GM19328 (cell line): Measurements from ENCODE around the gene ZNF408.
"Not testable (repeated sequence)": the region's sequence is repeated elsewhere in the genome, so short reads cannot be mapped to it uniquely, and the experiment has no call there.

Source experiments
- ATAC-seq: cut with Tn5 transposase; IDR thresholded peaks from one replicate; pipeline ENCODE4 v1.9.1; 2021; ENCODE audit warnings: mild to moderate bottlenecking, moderate library complexity; ENCODE audit not compliant: unreplicated experiment

ZNF408 gene

DNA sequence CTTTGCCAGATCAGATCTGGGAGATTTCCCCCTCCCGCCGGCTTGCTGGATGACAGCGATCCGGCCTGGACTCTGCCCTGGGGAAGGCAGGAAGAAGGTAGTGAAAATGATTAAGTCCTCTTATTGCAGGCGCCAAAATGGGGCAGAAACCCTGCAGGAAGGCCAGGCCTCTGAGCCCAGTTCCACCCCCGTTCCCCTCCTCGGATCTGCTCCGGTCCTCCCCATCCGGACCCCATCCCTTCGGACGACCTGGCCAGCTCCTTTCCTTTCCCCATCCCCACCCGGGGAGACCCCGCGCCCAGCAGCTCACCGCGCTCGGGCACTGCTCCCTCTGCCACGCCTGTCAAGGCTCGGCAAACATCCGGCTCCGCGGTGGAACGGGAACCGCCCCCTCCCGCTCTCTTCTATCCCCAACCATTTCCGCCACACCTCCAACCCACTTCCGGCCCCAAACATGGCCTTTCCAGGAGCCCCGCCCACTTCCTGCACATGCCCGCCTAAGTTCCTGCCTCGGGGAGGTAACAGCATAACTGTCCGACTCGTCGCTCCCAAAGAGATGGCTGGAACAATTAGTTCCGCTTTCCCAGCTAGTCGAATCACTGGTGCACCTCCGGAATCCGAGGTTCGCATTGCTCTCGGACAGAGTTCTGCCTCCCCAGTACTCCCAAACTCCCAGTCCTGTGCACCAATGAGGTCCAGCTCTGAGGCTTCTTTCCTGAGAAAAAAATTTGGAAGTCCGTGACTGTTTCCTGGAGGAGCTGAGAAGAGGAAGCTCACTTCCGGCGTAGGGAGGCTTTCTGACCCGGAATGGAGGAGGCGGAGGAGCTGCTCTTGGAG is at the start of gene ZNF408, which contains the start of gene ARHGAP1:
Gene ZNF408, plus strand, starts transcription at position 791 of the 837 bp plus-strand sequence. Its CDS starts 17 bp downstream, at position 808.
Gene ARHGAP1, minus strand, starts transcription at position 379 of the 837 bp plus-strand sequence. CDS start 4,512 bp downstream, outside the sequence.
- peak; percentile 95 for ATAC-seq

DNA sequence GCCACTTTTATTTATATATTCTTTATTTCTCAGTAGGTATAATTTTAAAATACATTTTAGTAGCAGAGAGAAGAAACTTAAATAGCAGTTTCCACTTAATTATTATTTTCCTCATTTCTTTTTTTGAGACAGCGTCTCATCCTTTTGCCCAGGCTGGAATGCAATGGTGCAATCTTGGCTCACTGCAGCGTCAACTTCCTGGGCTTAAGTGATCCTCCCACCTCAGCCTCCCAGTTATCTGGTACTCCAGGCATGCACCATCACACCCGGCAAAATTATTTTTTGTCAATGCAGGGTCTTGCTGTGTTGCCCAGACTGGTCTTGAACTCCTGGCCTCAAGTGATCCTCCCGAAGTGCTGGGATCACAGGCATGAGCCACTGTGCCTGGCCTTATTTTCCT is 45.2 kb upstream of the ZNF408 start:
- ATAC-seq = no peak

DNA sequence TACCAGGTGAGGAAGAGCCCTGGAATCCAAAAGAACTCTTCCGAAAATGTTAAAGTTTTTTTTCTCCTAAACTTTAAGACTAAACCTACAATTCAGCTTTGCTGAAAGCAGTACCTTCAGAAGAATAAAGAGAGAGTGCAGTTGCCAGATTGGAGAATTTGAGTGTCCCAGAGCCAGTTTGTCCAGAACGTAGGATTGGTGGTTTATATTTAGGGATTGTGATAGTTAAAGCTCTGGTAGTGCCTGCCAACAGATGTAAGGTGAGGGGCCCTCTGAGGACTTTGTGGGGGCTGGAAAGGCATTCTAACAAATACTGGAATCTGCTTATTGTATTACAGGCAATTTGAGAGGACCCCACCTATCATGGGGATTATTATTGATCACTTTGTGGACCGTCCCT is 43.6 kb upstream of the ZNF408 start:
- no peak for ATAC-seq

DNA sequence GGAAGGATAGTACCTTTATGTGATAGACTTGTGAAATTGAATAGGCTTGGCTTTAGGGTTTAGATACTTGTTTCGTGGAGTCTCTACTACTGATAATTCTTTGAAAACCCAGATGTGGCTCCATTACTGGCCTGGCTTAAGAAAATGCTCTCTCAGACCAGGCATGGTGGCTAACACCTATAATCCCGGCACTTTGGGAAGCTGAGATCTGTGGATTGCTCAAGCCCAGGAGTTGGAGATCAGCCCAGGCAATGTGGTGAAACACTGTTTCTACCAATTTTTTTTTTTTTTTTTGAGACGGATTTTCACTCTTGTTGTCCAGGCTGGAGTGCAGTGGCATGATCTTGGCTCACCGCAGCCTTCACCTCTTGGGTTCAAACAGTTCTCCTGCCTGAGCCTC is 42.6 kb upstream of the ZNF408 start:
- no peak for ATAC-seq

DNA sequence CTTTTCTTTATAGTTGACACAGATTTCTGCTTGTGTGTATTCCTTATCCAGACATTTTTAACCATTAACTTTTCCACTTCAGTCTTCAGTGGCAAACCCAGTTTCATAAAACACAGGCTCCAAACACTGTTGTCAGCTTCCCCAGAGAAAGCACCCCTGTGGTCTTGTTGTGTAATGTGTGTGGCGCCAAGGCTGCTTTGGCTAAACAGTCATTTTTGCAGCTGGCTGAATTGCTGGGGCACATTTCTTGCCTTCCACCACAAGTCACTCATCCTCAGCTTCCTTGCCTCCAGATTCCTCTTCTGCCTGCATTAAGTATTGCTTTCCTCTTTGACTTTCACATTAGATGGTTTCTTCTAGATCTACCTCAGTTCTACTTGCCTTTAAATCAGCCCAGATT is 40.9 kb upstream of the ZNF408 start:
- no peak for ATAC-seq

DNA sequence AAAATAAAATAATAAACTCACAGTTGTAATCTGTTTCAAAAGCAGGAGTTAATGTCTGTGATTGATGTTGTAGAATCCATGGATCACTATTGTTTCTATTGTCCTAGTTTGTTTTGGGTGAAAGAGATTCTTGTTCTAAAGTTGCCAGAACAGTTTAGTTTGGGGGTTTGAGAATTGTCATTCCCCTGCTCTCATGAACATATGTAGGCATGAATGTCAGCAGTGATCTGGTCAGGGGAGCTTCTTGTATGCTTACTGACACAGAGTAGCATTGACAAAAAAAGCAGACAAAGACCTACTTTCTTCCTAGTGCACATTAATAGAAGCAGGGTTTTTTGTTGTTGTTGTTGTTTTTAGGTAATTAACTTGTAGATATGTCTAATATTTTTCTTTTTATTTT is 39.0 kb upstream of the ZNF408 start:
- ATAC-seq = no peak

DNA sequence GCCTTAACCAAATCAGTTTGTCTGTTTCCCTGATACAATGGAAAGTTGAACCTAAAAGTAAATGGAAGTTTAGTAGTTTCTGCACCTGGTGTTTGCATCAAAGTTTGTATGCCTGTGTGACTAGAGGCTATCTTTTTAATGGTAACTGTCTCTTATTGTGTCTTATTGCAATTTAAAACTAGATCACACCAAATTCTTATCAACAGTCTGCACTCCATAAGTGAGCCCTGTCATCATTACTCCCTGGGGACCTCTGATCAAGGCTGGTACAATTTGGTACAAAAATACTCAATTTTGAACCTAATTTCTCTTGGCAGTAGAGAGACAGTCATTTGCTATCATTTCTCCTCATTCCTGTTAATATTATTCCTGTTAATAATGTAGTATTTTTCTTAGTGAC is 38.5 kb upstream of the ZNF408 start:
- ATAC-seq = no peak

DNA sequence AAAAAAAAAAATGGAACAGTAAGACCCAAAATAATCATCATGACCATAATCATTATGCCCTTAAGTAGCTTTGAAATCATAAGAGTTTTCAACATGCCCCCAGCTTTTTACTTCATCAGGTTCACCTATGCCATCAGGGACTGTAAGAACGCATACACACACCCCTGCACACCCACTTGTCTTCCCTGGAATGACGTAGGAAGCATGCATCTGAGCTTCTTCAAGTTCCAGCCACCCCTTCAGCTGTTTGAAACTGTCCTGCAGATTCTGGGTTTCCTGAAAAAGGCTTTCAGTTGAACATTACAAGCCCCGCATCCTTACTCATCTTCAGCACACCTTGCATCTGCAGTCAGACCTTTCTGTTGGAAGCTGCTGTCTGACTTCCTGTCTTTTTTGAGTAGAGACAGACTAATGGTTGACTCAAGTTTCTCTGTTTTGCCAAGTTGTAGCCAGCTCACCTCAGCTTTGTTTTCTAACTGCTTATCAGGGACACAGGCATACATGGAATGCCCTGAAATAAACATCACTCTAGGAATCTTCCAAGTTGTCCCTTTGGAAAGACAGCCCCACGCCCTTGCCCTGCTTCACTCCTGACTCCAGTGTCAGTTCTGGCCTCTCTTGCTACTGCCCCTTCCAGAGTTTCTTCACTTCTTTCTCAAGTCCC is 37.4 kb upstream of the ZNF408 start:
- ATAC-seq = no peak

DNA sequence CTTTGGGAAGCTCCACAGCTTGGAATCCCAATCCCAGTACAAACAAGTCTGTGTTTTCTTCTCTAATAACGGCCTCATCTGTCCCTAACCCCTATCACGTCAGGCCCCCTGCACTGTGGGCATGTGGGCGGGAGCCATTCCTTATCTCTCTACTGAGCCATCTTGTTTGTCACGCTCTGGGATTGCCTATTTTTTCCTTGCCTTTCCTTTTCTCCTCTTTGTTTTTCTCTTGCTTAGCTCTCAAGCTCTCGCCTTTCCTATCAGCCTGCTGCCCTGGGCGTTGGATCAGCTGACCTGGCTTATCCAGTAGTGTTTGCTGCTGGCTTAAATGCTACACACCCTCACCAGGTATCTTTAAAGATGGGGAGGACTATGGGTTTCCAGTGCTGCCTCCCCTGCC is 36.2 kb upstream of the ZNF408 start:
- no peak for ATAC-seq

DNA sequence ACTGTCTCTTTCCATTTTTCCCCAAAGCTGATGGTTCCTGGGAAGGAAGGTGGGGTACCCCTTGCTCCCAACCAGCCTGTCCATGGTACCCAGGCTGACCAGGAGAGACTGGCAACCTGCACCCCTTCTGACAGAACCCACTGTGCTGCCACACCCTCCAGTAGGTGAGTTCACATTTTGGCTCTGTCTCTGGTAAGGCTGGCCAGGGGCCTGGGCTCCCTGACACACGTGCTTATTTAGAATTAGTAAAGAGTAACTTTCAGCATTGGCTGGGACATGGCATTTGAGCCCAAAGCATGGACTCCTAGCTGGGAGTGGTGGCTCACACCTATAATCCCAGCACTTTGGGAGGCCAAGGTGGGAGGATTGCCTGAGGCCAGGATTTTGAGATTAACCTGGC is 35.5 kb upstream of the ZNF408 start:
- no peak for ATAC-seq

DNA sequence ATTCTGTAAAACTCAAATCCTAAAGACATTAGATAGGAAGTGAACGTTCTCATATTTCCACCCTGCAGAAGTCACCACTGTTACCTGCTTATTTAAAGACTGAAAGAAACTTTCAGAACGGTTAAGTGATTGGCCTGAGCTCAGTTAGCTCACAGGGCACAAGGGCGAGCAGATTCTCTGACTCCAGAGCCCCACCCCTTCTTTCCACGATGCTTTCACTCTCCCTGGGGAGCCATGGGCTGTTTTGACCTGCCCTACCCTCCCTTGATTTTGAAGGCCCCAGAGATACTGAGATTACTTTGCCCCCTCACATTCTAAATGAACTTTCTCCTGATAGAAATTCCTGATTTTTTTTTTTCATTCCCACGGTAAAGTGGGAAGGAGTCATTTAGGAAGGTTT is 34.3 kb upstream of the ZNF408 start:
- ATAC-seq = no peak

DNA sequence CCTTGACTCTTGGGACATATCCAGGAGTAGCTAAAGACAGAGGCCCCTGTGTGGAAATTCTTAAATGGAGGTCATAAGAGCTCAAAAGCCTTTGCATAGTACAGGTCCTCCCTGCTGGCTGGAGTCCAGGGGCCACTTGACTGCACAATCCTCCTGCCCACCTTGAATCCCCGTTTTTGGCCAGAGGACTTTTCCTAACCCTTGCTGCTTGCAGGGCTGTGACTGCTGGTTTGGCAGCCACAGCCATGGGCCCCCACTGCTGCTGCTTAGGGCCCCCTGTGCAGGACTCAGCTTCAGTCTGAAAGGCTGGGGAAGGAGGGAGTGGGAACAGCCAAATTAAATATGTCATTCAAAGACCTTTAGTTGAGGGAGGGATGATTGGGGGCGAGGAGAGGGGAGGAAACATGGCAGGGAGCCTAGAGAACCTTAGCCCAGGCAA is 33.8 kb upstream of the ZNF408 start:
- no peak for ATAC-seq

DNA sequence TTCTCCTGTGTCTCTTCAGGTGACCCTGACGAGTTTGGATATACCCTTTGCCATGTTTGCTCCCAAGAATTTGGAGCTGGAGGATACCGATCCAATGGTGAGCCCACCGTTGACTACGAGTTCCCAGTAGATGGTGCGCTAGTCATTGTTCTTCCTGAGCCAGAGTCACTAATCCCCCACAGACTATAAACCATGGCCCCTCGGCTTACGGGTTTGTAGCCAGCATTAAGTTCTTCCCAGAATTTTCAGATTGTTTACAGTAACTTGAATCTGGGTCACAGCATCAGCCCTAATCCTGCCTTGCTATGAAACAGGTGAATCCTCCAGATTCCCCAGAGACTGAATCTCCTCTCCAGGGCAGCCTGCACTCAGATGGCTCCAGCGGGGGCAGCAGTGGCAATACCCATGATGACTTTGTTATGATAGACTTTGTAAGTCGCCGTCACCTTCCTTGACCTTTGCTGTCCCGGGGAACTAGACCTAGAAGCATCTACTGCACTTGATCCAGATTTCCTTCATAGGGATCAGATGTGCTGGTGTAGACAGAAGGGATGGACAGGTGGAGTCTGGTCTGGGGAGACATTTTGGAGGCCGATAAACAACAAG is 32.2 kb upstream of the ZNF408 start:
- ATAC-seq = no peak

DNA sequence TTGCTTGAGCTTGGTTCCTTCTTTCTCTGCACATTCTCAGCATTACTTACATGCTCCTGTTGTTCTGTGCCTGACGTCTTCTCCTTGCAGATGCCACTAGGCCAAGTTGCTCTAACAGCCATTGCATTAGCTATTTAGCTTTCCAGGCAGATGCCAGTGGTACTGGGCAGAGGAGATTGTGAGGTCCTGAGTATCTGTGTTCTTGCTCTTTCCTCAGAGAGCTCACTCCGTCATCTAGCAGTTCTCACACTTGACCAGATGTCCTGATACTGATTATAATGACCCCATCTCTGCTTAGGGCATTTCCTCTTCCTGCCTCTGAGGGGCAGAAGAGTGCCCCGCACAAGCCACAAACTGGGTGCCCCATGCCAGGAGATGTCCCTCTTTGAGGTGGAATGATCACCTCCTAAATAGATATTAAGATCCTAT is 31.1 kb upstream of the ZNF408 start:
- ATAC-seq = no peak

DNA sequence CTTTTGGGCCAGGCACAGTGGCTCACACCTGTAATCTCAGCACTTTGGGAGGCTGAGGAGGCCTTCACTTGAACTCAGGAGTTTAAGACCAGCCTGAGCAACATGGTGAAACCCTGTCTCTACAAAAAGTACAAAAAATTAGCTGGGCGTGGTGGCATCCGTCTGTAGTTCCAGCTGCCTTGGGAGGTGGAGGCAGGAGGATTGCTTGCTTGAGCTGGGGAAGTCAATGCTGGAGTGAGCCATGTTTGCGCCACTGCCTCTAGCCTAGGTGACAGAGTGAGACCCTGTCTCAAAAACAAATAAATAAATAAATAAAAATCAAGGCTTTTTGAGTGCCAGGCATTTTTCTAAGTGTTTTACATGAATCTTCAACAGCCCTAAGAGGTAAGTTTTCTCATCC is 30.3 kb upstream of the ZNF408 start:
- ATAC-seq = not testable (repeated sequence)

DNA sequence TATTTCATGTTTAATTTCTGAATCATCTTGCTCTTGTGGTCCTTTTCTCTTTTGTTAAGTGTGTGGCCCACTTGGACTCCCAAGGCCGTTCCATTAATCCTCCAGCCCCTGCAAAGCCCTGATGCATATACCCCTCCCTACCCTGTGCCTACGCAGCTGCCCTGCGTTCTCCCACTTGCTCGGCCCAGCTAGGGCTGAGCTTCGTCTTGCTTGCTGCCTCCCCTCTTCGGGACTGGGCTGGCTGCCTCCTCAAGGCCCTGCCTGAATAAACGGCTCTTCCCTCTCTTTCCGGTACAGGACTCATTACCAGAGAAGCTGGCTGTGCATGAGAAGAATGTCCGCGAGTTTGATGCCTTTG is 28.9 kb upstream of the ZNF408 start:
- ATAC-seq = no peak

DNA sequence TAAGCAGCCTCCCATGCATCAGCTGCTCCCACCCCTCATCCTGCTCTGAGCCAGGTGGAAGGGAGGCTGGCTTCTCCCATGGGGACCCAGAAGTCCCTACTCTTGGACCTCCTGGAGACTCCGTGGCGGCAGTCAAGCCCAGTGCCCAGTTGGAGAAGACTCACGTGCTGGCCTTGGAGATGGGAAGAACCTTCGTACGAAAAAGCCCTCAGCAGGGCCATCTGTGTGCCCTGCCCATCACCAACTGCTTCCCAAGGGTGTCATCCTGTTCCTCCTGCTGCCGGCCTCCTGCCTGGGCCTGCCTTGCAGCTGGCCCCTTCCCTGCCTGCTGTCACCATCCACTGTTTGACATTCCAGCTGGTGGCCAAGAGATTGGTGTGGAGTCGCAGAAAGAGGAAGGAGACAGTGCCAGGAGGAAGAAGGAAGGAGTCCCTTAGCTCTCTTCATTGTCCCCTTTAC is 28.4 kb upstream of the ZNF408 start:
- no peak for ATAC-seq

DNA sequence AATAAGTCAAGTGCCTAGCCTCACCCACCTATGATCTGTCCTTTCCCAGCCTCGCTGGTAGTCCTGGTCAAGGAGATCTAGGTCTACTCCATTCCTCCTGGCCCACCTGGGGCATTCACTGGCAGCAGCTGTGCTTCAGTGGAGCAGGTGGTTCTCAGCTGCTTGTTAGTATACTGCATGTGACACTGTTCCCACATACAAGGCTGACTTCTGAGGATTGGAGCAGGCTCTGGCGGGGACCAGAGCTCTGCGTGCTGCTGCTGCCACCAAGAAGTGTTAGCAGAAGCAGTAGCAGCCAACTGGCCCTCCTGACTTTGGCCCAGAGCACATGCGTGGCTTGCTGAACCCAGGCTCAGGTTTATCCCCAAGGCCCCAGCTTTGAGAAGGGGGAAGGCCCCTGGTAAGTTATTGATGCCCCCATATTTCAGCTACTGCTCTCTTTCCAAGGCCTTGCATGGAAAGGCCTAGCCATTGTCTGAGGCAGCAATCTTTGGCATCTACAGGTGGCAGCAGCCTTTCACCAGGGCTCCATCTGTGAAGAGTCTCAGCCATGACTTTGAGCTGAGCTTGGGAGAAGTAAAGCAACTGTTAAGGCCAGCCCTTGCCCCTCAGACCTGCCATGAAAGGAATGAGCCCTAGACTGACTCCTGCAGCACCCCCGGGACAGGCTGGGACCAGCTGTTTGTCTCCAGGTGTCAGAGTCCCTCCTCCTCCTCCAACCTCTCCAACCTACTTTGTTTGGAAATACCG is 26.9 kb upstream of the ZNF408 start:
- ATAC-seq = no peak

DNA sequence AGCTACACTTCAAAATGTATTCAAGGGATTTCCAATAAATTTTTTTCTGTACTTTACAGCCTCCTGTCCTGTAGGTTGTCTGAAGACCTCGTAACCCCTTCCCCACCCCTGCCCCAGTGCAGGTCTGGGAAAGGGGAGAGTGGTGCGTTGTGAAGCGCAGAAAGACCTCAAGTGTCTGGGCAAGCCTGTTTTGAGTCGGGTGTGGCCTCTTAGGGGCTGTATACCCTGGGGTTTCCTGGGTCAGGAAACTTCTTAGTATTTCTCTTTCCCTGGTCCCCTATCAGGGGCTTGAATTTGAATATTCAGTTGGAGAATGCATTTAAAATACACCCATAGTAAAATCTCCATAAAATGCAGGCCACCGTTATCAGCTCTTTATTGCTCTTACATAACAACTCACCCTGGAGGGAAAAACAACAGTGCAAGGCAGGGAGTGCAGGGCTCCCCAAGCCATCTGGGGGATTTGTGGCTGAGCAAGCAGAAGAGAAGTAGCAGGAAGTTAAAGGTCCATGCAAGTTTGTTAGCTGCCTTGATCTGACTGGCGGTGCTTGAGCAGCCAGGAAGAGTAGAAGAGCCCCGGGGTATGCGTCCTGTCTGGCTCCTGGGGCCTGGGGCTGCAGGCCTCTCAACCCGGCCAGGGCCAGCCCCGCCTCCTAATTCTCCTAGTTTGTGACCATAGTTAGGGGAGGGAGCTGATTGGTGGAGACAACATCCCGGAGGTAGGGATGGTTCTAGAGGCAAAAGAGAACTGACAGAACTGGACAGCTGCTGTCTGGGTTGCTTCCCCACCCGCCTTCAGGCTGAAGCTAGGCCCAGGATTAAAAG is 26.2 kb upstream of the ZNF408 start:
- no peak for ATAC-seq

DNA sequence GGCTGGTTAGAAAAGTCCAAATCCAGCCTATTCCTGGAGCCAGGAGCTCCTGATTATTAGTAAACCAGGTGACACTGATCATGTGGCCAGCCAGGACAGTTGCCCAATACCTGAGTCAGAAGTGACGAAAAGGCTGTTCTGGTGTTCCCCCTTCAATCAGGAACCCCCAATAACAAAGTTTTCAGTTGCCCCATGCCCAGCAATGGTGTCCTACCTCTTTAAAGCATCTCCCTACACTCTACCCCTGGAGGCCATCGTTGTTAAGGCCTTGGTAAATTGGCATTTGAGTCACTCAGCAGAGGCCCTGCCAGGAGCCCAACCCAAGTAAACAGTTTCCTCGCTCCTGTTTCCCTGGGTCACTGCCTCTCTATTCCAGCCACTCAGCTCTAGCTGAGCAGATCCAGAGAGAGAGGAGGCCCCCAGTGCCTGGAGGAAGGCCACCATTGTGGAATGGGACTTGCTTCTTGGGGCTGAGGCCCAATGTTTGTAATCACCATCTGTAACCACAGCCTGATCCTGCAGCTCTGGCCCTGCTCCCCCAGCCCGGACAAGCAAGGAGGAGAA is 25.5 kb upstream of the ZNF408 start:
- no peak for ATAC-seq
